NCI-H1417 treated with DMSO at 0.1 percent for 48 hours (cell line): ENCODE data around the gene SLC15A1.

Source experiments
- DNase-seq: peaks from one replicate; lab custom pipeline; 2025; lab: John Stamatoyannopoulos, UW

SLC15A1 gene

GRCh38 chr13:98697791-98698190 lies 54.7 kb downstream of the SLC15A1 start:
- DNase-seq = no peak

GRCh38 chr13:98693756-98694155 lies 58.7 kb downstream of the SLC15A1 start:
- no peak for DNase-seq

GRCh38 chr13:98691360-98691759 lies 61.1 kb downstream of the SLC15A1 start:
- DNase-seq = no peak

GRCh38 chr13:98690348-98691022 lies 62.0 kb downstream of the SLC15A1 start:
- no peak for DNase-seq

GRCh38 chr13:98689347-98689968 lies 63.0 kb downstream of the SLC15A1 start:
- no peak for DNase-seq

GRCh38 chr13:98688373-98688772 lies 64.1 kb downstream of the SLC15A1 start:
- no peak for DNase-seq

- DNase-seq = no peak
These were observed 65.2 kb downstream of the SLC15A1 start for GRCh38 chr13:98687319-98687718.

- DNase-seq = no peak
These were observed 66.2 kb downstream of the SLC15A1 start for GRCh38 chr13:98686270-98686669.

GRCh38 chr13:98685146-98685545 lies 67.3 kb downstream of the SLC15A1 start:
- DNase-seq = no peak

GRCh38 chr13:98681049-98681448 lies 71.4 kb downstream of the SLC15A1 start:
- DNase-seq = no peak

- no peak for DNase-seq
These were observed 73.7 kb downstream of the SLC15A1 start for GRCh38 chr13:98678741-98679140.

GRCh38 chr13:98677398-98677797 lies 75.1 kb downstream of the SLC15A1 start:
- DNase-seq = no peak

GRCh38 chr13:98676239-98676638 lies 76.2 kb downstream of the SLC15A1 start:
- no peak for DNase-seq

GRCh38 chr13:98675837-98676236 lies 76.6 kb downstream of the SLC15A1 start:
- no peak for DNase-seq

- no peak for DNase-seq
These were observed 77.4 kb downstream of the SLC15A1 start for GRCh38 chr13:98675066-98675465.

GRCh38 chr13:98672947-98673613 lies 79.4 kb downstream of the SLC15A1 start:
- peak; percentile 27 for DNase-seq

GRCh38 chr13:98668155-98668554 lies 84.3 kb downstream of the SLC15A1 start:
- no peak for DNase-seq

- DNase-seq = no peak
These were observed 86.9 kb downstream of the SLC15A1 start for GRCh38 chr13:98665638-98665995.

GRCh38 chr13:98664924-98665637 lies 87.4 kb downstream of the SLC15A1 start:
- DNase-seq = no peak

- DNase-seq = no peak
These were observed 88.0 kb downstream of the SLC15A1 start for GRCh38 chr13:98664510-98664909.

GRCh38 chr13:98664047-98664446 lies 88.4 kb downstream of the SLC15A1 start:
- DNase-seq = no peak

GRCh38 chr13:98658131-98658530 lies 94.3 kb downstream of the SLC15A1 start:
- DNase-seq = no peak
